Dermis microvascular lymphatic vessel endothelial cell (primary cell): Measurements from ENCODE around the gene CHRDL2. TPM values are rescaled to one million over a fixed set of nuclear protein-coding genes. Genes with fewer than 3 reads are reported as not detected.
A peak's percentile ranks its signal among the peaks of the same experiment; 100 is the strongest.

Source experiments
- DNase-seq, 2 donors: peaks; one replicate each; pipeline versions ENCODE4 v3.0.0 to v3.0.0-alpha.2; 2010; ENCODE audit warnings: low read depth in 2 of 2
- total RNA-seq: library from RNA; depleted of rRNA; stranded (reverse); fragments of >200 nt; gene quantifications from 2 replicates; pipeline ENCODE4 v1.2.1, GENCODE V29; 2014

CHRDL2 gene
- total RNA-seq, 1 donor from 2014 or later, result 0.26 TPM

- no peak for DNase-seq
These were observed 45.9 kb downstream of the CHRDL2 start for GRCh38 chr11:74685338-74685737.

- no peak for DNase-seq
These were observed 46.6 kb downstream of the CHRDL2 start for GRCh38 chr11:74684661-74685060.

DNA sequence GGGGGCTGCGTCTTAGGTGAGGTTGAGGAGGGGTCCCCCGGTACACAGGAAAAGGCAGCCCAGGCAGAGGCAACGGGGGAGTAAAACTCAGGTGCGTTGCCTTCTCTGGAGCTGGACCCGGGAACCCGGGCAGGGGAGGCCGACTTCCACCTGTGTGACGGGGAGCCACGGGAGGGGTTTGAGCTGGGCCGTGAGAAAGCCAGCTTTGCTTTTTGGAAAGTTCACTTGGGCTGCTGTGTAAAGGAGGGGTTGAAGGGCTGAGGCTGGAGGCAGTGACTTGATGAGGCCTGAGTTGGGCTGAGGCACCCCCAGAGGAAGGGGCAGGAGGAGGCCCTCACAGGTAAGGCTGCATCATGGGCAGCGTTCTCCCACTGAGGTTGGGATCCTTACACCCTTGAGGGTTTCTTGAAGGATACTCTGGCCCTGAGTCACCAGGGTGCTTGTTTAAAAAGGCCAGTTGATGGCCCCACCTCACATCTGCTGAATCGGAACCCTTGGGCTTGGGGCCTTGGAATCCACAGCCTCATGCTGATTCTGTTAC, 47.2 kb downstream of the CHRDL2 start:
- DNase-seq, result no peak

DNA sequence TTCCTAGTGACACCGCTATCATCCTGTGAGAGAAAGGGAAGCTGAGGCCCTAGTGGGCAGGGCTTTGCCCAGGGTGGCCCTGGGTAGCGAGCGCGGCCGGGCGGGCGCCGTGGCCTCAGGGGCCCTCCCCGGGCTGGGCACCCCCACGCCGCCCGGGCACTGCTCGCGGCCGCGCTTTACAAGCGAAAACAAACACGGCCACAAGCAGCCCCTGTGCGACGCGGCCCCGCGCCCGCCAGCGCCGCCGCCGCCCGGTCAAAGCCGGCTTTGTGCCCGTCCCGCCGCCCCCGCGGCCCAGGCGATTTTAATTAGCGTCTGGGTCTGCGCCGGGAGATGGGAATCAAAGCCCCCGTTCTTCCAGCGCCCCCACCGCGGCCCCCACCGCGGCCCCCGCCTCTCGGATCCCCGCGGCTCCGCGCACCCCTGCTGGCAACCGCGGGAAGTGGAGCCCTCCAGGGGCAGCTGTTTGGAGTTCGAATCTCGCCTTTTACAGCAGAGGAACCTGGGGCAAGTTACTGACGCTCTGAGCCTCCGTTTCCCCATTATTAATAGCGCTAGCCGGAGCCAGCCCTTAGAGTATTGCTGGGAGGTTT, 47.9 kb downstream of the CHRDL2 start:
- DNase-seq, result peak in 1 of 2 donors; percentile 34

- DNase-seq, result no peak
These were observed 48.4 kb downstream of the CHRDL2 start for GRCh38 chr11:74682731-74683278.

GRCh38 chr11:74681686-74682651, 49.3 kb downstream of the CHRDL2 start:
- DNase-seq, result no peak

- no peak for DNase-seq
These were observed 50.3 kb downstream of the CHRDL2 start for GRCh38 chr11:74680703-74681531.

GRCh38 chr11:74680035-74680671, 51.1 kb downstream of the CHRDL2 start:
- no peak for DNase-seq

DNA sequence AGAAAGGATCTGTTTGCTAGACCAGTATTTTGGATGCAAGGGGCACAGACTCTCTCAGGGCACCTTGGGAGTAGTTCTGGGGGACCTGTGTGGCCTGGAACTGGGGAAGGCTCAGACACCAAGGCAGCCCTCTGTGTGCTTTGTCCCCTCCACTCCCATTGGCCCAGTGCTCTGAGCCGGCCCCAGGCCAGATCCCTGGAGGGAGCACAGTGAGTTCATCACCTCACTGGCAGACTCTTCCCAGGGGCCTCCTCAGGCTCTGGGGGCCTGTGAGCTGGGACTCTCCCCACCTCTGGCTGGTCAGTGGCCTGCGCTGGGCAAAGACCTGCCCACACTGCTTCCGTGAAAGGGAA, 51.7 kb downstream of the CHRDL2 start:
- no peak for DNase-seq

GRCh38 chr11:74678591-74679512, 52.4 kb downstream of the CHRDL2 start:
- DNase-seq, result no peak

GRCh38 chr11:74678041-74678440, 53.2 kb downstream of the CHRDL2 start:
- no peak for DNase-seq

GRCh38 chr11:74677131-74677530, 54.1 kb downstream of the CHRDL2 start:
- DNase-seq, result no peak

GRCh38 chr11:74676596-74676995, 54.6 kb downstream of the CHRDL2 start:
- no peak for DNase-seq

GRCh38 chr11:74675761-74676160, 55.5 kb downstream of the CHRDL2 start:
- no peak for DNase-seq

DNA sequence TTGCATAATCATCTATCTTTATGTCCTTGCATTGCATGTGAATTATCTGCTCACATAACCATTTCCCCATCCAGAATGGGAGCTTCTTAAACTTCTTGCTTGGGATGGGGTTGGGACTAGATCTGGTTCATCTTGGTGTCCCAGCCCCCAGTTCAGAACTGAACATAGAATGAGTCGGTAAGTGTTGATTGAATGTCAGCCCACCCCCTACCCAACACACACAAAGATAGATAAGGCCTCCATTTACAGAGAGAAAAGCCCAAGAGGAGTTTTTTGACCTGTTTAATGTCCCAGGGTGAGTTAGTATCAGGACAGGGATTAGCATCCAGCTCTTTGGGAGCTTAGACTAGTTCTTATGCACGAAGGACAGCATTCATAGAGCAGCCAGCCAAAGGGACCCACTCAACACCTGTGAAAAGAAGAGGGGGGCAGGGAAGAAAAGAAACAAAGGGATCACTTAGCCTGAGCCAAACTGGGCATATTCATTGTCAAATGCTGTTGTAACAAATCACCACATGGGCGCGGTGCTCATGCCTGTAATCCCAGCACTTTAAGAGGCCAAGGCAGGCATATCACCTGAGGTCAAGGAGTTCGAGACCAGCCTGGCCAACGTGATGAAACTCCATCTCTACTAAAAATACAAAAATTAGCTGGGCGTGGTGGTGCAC, 57.4 kb downstream of the CHRDL2 start:
- DNase-seq, result no peak

DNA sequence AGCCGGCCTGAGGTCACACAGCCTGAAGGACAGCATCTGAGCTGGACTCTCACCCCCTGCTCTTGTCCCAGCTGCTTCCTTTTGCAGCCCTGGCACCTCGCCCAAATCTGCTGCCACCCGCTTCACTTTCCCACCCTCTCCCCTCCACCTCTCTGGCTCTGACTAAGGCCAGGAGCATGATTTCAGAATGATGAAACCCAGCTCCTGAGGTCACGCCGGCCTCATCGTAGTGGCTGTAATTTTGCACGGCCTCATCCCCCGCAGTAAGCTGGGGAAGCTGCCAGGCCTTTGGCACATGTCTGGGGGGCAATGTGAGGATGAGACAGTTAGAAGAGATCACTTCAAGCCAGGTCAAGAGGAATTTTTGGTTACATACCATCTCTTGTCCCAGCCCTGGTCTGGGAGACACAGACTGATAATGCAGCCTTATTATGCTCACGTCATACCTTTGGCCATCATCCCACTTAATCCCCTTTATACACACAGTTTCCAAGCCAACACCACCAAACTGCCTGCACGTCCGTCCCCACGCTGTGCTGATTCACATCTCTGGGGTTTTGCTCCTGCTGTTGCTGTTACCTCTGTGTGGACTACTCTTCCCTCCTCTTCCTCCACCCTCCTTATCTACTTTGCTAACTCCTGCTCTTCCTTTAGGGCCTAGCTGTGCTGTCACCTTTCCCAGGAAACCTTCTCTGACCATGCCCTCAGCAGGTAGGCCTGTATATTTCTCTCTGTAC, 58.1 kb downstream of the CHRDL2 start:
- peak; percentile 82 to 85 for DNase-seq

DNA sequence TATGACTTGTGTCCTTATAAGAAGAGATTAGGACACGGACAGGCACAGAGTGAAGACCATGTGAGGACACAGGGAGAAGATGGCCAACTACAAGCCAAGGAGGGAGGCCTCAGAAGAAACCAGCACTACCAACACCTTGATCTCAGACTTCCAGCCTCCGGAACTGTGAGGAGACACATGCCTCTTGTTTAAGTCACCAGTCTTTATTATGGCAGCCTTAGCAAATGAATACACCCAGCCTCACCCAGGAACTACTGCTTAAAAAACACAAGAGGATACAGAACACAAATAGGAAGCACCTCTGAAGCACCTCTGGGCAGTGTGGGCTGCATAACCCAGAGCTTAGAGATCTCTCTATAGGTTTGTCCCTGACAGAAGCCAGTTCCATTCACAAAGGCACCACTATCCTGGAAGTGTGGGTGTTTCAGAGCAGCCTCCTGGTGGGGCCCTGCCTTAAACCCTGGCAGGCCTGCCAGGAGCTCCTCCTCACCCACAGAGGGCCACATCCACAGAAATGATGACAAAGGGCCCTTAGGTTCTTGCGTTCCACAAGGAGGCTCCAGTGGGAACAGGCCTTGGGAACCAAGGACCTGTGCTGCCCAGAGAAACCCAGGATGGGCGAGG, 58.8 kb downstream of the CHRDL2 start:
- no peak for DNase-seq

DNA sequence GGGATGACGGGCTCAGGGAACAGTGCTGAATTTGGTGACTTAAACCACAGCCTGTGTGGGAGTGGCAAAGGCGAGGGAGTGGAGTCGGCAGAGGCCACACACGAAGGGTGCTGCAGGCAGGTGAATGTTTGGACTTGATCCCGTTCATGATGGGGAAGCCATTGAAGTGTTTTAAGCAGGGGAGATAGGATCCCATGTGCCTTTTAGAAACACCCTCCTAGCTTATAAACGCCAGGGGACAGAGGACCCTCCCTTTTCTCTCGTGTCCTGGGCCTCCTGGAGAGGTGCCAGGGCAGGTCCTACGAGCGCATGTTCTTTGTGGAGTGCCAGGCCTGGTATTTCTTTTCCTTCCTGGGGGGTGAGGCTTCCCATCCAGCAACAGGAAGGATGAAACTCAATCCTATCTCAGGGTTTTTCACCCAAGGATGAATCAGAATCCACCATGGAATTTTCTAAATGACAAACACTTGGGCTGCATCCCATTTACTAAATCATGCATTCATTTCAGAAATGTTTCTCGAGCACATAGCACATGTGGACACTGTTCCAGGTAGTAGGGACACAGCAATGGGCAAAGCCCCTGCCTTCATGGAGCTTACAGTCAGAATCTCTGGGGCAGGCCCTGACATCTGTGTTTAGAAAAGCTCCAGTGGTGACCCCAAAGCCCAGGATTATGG, 59.6 kb downstream of the CHRDL2 start:
- no peak for DNase-seq
